Breast epithelium (tissue), 3 donors: ENCODE data around the gene LMCD1.

ENCODE experiments used
- POLR2AphosphoS5 ChIP-seq, 3 donors: sonication (generic); formaldehyde crosslinking; IDR thresholded peaks; one replicate each; pipeline ENCODE4 v1.6.1; 2017; ENCODE audit warnings: antibody characterized with exemption in 3 of 3
- TF ChIP-seq, protein P1 (sequence below), 3 donors: fragments of 450-650 bp; IDR thresholded peaks; one replicate each; pipeline ENCODE4 v1.5.1; 2016 to 2017; ENCODE audit warnings: antibody characterized with exemption in 3 of 3, mild to moderate bottlenecking in 3 of 3, moderate library complexity in 3 of 3

DNA sequence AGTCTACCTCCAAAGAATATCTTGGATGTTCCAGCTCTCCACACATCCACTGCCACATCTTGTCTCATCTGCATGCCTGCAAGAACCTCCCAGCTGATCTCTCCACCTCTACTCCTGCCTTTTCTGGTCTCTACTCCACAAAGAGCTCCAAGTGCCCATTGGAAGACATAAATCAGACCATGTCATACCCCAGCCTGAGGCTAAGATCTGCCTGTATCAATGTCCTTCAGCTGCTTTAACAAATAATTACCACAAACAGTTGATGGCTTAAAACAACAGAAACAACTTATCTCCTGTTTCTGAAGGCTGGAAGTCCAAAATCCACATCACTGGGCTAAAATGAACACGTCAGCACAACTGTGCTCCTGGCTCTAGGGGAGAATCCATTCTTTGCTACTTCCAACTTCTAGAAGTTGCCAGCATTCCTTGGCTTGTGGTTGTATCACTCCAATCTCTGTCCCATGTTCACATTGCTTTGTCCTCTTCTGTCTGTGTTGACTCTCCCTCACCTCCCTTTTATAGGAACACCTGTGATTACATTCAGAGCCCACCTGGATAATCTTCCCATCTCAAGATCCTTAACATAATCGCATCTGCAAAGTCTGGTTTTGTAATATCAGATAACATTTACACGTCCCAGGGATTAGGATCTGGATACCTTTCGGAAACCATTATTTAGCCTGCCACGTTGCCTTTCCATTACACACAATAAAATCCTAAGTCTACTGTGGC is 17.0 kb upstream of the LMCD1 start:
- TF ChIP-seq, protein P1, sequence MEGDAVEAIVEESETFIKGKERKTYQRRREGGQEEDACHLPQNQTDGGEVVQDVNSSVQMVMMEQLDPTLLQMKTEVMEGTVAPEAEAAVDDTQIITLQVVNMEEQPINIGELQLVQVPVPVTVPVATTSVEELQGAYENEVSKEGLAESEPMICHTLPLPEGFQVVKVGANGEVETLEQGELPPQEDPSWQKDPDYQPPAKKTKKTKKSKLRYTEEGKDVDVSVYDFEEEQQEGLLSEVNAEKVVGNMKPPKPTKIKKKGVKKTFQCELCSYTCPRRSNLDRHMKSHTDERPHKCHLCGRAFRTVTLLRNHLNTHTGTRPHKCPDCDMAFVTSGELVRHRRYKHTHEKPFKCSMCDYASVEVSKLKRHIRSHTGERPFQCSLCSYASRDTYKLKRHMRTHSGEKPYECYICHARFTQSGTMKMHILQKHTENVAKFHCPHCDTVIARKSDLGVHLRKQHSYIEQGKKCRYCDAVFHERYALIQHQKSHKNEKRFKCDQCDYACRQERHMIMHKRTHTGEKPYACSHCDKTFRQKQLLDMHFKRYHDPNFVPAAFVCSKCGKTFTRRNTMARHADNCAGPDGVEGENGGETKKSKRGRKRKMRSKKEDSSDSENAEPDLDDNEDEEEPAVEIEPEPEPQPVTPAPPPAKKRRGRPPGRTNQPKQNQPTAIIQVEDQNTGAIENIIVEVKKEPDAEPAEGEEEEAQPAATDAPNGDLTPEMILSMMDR (IDR thresholded peaks at IDR 0.05): no peak
- no peak for TF ChIP-seq POLR2AphosphoS5 (IDR thresholded peaks at IDR 0.05)
